K562 (cell line): ENCODE measurements around the gene FKRP. TPM values are rescaled to one million over a fixed set of nuclear protein-coding genes. Genes with fewer than 3 reads are reported as not detected.

Source experiments
- ATAC-seq: fragments of 200-7000 bp; cut with Tn5 transposase; 3 replicates; pipeline ENCODE4 v1.9.1; 2020; ENCODE audit warnings: moderate library complexity
- BruUV-seq: library from RNA; stranded (reverse); fragments of 400-500 nt; replicated peaks from 2 replicates; lab custom pipeline; 2021; lab: Mats Ljungman, UMichigan
- CTCF ChIA-PET: fragments of 300-600 bp; formaldehyde crosslinking; extraction: SDS; loops from one replicate; lab custom pipeline; 2021; ENCODE audit warnings: low intra/inter-chr PET ratio; lab: Yijun Ruan, JAX
- POLR2A ChIA-PET: fragments of 300-600, 350-650 bp; sonication (Branson Sonifier 250); formaldehyde crosslinking; extraction: SDS; loops from one replicate; lab custom pipeline; 2021; ENCODE audit warnings: antibody characterized with exemption, inconsistent platforms; lab: Yijun Ruan, JAX
- DNase-seq, 4 experiments: peaks; one replicate each; pipeline versions ENCODE4 v3.0.0 to v3.0.0-alpha.2; 2011 to 2018; ENCODE audit warnings: low spot score in 3 of 4, mixed read lengths in 3 of 4; ENCODE audit errors: extremely low read depth in 1 of 4
- FAIRE-seq: peaks from 2 replicates; lab custom pipeline; 2011; peaks lifted over from hg19 to GRCh38; lab: Jason Lieb, UNC
- H2AFZ ChIP-seq: 2 replicates; pipeline ENCODE4 v1.6.0; 2011; ENCODE audit warnings: low read depth, low read length, control low read depth, inconsistent platforms
- H3K27ac ChIP-seq: fragments of 200-600 bp; 3 replicates; pipeline ENCODE4 v1.8.0; 2011; ENCODE audit warnings: low read depth, mild to moderate bottlenecking, control low read depth, inconsistent platforms, low read length, moderate library complexity, mixed read lengths; ENCODE audit errors: extremely low read depth
- H3K27me3 ChIP-seq, 2 experiments: fragments of 300-600 bp in 1 of 2; 2 replicates in 1 of 2; 3 replicates in 1 of 2; pipeline versions ENCODE4 v1.6.0 to v1.8.0; 2011; ENCODE audit warnings: inconsistent platforms in 2 of 2, low read length in 2 of 2, mild to moderate bottlenecking in 1 of 2, mixed read lengths in 1 of 2, moderate library complexity in 1 of 2; ENCODE audit not compliant: control insufficient read depth in 2 of 2, insufficient read depth in 2 of 2
- H3K36me3 ChIP-seq: fragments of 300-600 bp; 3 replicates; pipeline ENCODE4 v1.8.0; 2011; ENCODE audit warnings: mild to moderate bottlenecking, low read length, inconsistent platforms; ENCODE audit not compliant: control insufficient read depth, insufficient read depth
- H3K4me1 ChIP-seq, 2 experiments: fragments of 200-600 bp in 1 of 2; replicated peaks in 1 of 2; 2 replicates in 1 of 2; 3 replicates in 1 of 2; pipeline versions ENCODE4 v1.5.1 to v1.8.0; 2011; ENCODE audit warnings: inconsistent platforms in 2 of 2, low read length in 2 of 2, mild to moderate bottlenecking in 1 of 2, mixed read lengths in 1 of 2, moderate library complexity in 1 of 2; ENCODE audit not compliant: control insufficient read depth in 2 of 2, insufficient read depth in 2 of 2
- H3K4me2 ChIP-seq: 2 replicates; pipeline ENCODE4 v1.6.1; 2011; ENCODE audit warnings: low read length, control low read depth, inconsistent platforms, mixed read lengths; ENCODE audit not compliant: insufficient read depth
- H3K4me3 ChIP-seq: fragments of 200-600 bp; sonication (generic), shearing (Covaris generic); 2 replicates; pipeline ENCODE4 v1.5.1; 2016; ENCODE audit warnings: control low read depth, inconsistent platforms
- H3K79me2 ChIP-seq: fragments of 200-600 bp; 3 replicates; pipeline ENCODE4 v1.8.0; 2011; ENCODE audit warnings: low read length, inconsistent platforms; ENCODE audit not compliant: control insufficient read depth, insufficient read depth
- H3K9ac ChIP-seq, 2 experiments: 2 replicates each; pipeline versions ENCODE4 v1.6.0 to v1.6.1; 2011; ENCODE audit warnings: low read depth in 2 of 2, low read length in 2 of 2, control low read depth in 1 of 2, inconsistent platforms in 1 of 2, mild to moderate bottlenecking in 1 of 2, mixed read lengths in 1 of 2; ENCODE audit not compliant: insufficient read depth in 1 of 2
- H3K9me1 ChIP-seq: one replicate; pipeline ENCODE4 v1.6.0; 2011; ENCODE audit warnings: inconsistent platforms, mild to moderate bottlenecking, low read length, moderate library complexity; ENCODE audit not compliant: control insufficient read depth, insufficient read depth
- H3K9me3 ChIP-seq: replicated peaks from 2 replicates; pipeline ENCODE4 v1.5.1; 2011; ENCODE audit warnings: low read depth, low read length, inconsistent platforms; ENCODE audit not compliant: control insufficient read depth, insufficient read depth
- H4K20me1 ChIP-seq: replicated peaks from 2 replicates; pipeline ENCODE4 v1.6.1; 2011; ENCODE audit warnings: low read length, inconsistent platforms, mixed read lengths; ENCODE audit not compliant: control insufficient read depth, insufficient read depth
- CTBP1 ChIP-seq: fragments of 450-650 bp; IDR thresholded peaks from 2 replicates; pipeline ENCODE4 v1.6.1; 2016; ENCODE audit warnings: borderline replicate concordance
- STAG1 ChIP-seq: sonication (generic); formaldehyde crosslinking; IDR thresholded peaks from 2 replicates; pipeline ENCODE4 v1.5.0; 2020; ENCODE audit warnings: missing genetic modification reagents, borderline replicate concordance
- ZNF143 ChIP-seq: sonication (generic); formaldehyde crosslinking; IDR thresholded peaks from 2 replicates; pipeline ENCODE4 v1.9.0; 2022; ENCODE audit warnings: mild to moderate bottlenecking, missing genetic modification reagents
- ZNF444 ChIP-seq: fragments of 250-450 bp; sonication (Bioruptor Pico); IDR thresholded peaks from 2 replicates; pipeline ENCODE4 v1.4.0; 2020; ENCODE audit warnings: mild to moderate bottlenecking, moderate library complexity
- WGBS: fragments of 100-300 bp; shearing (Covaris generic); methylation state at CpG from one replicate; pipeline ENCODE4 v1.1.6; 2016; ENCODE audit warnings: low coverage, mixed read lengths; ENCODE audit not compliant: insufficient coverage; ENCODE audit errors: missing lambda C conversion rate; 5-methylcytosine and 5-hydroxymethylcytosine counted together
- in situ Hi-C: fragments of 300-500 bp; cut with MboI; formaldehyde crosslinking; loops from 4 replicates; pipeline ENCODE4 v1.15.0; 2018; ENCODE audit warnings: inconsistent platforms, mixed read lengths
- intact Hi-C: fragments of 100-400 bp; cut with micrococcal nuclease; formaldehyde crosslinking; loops from 2 replicates; pipeline ENCODE4 v1.14.2; 2022
- polyA plus RNA-seq, 8 experiments: library from polyadenylated mRNA; depleted of rRNA in 4 of 8; stranded (reverse) in 5 of 8; unstranded in 3 of 8; fragments of >200 nt; fragmentation: Nextera tagmentation in 2 of 8; fragmentation: Illumina TruSeq in 1 of 8; extraction: Ambion mirVana in 2 of 8; extraction: Trizol in 1 of 8; gene quantifications; 2 replicates each; pipeline versions ENCODE4 v1.2.1 to v1.2.3, GENCODE V29; 2011 to 2014; ENCODE audit warnings: inconsistent platforms in 1 of 8, missing spikeins in 1 of 8
- total RNA-seq, 7 experiments: library from RNA; depleted of rRNA in 6 of 7; stranded (reverse); fragments of >200 nt in 6 of 7; fragmentation: Illumina TruSeq in 2 of 7; extraction: Trizol in 2 of 7; gene quantifications; 2 replicates each; pipeline versions ENCODE4 v1.2.1 to v1.2.3, GENCODE V29; 2011 to 2021; ENCODE audit warnings: low replicate concordance in 1 of 7
- TF ChIP-seq, protein P1 (sequence below): sonication (generic); formaldehyde crosslinking; IDR thresholded peaks from 2 replicates; pipeline ENCODE4 v1.9.0; 2022; ENCODE audit warnings: mild to moderate bottlenecking, missing genetic modification reagents
- TF ChIP-seq, protein P2 (sequence below): sonication (generic); formaldehyde crosslinking; IDR thresholded peaks from 2 replicates; pipeline ENCODE4 v1.8.0; 2022; ENCODE audit warnings: mild to moderate bottlenecking, missing genetic modification reagents
- TF ChIP-seq, protein P3 (sequence below), 2 experiments: fragments of 450-650 bp; formaldehyde crosslinking in 1 of 2; IDR thresholded peaks; 2 replicates each; pipeline versions ENCODE4 v1.4.0 to v1.6.1; 2014 to 2020; ENCODE audit warnings: mild to moderate bottlenecking in 2 of 2, borderline replicate concordance in 1 of 2, low read depth in 1 of 2

The FKRP gene
- total and polyA plus RNA-seq, 9 of the 15 experiments (the other 6 are each of a cell fraction or from before 2014, with no cell fraction given) = 0.68 to 16.1 (median 6.5) TPM

DNA sequence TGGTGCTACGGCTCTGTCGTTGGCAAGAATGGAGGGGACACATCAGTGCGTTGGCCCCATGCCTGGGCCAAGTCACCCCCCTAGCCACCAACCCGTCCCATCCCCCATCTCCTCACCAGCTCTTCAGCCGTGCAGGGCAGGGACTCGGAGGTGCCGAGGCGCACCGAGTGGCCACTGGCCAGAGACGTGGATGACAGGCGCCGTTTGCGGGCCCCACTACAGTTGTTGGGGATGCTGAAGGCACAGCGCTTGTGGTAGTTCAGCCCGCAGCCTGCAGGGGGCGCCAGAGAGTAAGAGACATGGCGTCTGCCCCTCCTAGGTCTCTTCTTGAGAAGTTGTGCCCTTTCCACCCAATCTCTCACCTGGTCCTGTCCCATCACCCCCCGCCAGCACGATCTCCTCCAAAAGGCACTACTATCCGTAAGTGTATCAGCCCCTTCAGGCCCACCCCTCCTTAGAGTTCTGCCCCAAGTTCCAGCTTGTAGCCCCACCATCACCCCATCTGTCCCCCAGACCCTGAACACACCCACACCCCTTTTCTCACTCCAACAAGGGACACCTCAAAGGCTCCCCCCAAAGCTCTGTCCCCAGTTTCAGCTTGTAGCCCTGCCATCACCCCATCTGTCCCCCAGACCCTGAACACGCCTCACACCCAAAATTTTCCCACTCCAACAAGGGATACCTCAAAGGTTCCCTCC, 41.3 kb upstream of the FKRP start:
- intact Hi-C loops = loop anchor here (2.0 kb wide), 1 partner anchor 42 kb away; the partner anchor contains the start of genes FKRP and STRN4
- TF ChIP-seq, protein P1, sequence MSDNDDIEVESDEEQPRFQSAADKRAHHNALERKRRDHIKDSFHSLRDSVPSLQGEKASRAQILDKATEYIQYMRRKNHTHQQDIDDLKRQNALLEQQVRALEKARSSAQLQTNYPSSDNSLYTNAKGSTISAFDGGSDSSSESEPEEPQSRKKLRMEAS (CRISPR knock-in tag) = peak; percentile 64
- TF ChIP-seq, protein P2, sequence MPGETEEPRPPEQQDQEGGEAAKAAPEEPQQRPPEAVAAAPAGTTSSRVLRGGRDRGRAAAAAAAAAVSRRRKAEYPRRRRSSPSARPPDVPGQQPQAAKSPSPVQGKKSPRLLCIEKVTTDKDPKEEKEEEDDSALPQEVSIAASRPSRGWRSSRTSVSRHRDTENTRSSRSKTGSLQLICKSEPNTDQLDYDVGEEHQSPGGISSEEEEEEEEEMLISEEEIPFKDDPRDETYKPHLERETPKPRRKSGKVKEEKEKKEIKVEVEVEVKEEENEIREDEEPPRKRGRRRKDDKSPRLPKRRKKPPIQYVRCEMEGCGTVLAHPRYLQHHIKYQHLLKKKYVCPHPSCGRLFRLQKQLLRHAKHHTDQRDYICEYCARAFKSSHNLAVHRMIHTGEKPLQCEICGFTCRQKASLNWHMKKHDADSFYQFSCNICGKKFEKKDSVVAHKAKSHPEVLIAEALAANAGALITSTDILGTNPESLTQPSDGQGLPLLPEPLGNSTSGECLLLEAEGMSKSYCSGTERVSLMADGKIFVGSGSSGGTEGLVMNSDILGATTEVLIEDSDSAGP (CRISPR knock-in tag) = 0 out of 2 replicates have a peak, but pooled peaks have one; percentile 6
- TF ChIP-seq, protein P3, sequence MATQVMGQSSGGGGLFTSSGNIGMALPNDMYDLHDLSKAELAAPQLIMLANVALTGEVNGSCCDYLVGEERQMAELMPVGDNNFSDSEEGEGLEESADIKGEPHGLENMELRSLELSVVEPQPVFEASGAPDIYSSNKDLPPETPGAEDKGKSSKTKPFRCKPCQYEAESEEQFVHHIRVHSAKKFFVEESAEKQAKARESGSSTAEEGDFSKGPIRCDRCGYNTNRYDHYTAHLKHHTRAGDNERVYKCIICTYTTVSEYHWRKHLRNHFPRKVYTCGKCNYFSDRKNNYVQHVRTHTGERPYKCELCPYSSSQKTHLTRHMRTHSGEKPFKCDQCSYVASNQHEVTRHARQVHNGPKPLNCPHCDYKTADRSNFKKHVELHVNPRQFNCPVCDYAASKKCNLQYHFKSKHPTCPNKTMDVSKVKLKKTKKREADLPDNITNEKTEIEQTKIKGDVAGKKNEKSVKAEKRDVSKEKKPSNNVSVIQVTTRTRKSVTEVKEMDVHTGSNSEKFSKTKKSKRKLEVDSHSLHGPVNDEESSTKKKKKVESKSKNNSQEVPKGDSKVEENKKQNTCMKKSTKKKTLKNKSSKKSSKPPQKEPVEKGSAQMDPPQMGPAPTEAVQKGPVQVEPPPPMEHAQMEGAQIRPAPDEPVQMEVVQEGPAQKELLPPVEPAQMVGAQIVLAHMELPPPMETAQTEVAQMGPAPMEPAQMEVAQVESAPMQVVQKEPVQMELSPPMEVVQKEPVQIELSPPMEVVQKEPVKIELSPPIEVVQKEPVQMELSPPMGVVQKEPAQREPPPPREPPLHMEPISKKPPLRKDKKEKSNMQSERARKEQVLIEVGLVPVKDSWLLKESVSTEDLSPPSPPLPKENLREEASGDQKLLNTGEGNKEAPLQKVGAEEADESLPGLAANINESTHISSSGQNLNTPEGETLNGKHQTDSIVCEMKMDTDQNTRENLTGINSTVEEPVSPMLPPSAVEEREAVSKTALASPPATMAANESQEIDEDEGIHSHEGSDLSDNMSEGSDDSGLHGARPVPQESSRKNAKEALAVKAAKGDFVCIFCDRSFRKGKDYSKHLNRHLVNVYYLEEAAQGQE (IDR thresholded peaks at IDR 0.05; ENCODE audit: borderline replicate concordance) = peak; percentile 59; the same call in 1 of the 2 replicates
- TF ChIP-seq, protein P3 (CRISPR knock-in tag; IDR thresholded peaks at IDR 0.05; ENCODE audit: low read depth) = no peak
- TF ChIP-seq STAG1 (CRISPR knock-in tag) (peak; percentile 53; the same call in 1 of the 2 replicates), CTBP1 (0 out of 2 replicates have a peak, but pooled peaks have one; percentile 28), ZNF444 (CRISPR knock-in tag) (no peak), ZNF143 (0 out of 2 replicates have a peak, but pooled peaks have one; percentile 29)

More for the DNA sequence above, 41.3 kb upstream of the FKRP start:
- ATAC-seq = peak; percentile 98
- Histone ChIP-seq H3K4me1 (peaks cover 0 to 6% of the 10 kb centered on the region in 2 experiments; a peak in 1 of 5 replicates), H2AFZ (no peak overlapping the region), H3K9me3 (no peaks in the 10 kb centered on the region), H3K9ac (no peak overlapping the region), H3K79me2 (no peaks in the 10 kb centered on the region), H3K4me3 (no peak overlapping the region), H3K9me1 (peaks cover 5% of the 10 kb centered on the region), H3K27ac (no peak overlapping the region), H3K27me3 (no peaks in the 10 kb centered on the region), H3K4me2 (no peak overlapping the region), H4K20me1 (no peaks in the 10 kb centered on the region; the same call in 1 of the 2 replicates), H3K36me3 (peaks cover 56% of the 10 kb centered on the region)
- in situ Hi-C loops = no loop called here
- WGBS = 17% methylated on average over 19 of the region's 21 CpGs
- FAIRE-seq = peak; percentile 15
- ChIA-PET CTCF (interaction anchor here (0.8 to 1.9 kb wide), 3 partner anchors 24 to 136 kb away, joined by 3 to 12 read pairs (median 6); no protein-coding TSS in a partner anchor), POLR2A (interaction anchor here (1.5 kb wide), 1 partner anchor 12 kb away, joined by 5 read pairs; the partner anchor contains the start of gene PRKD2)
- no TSS peak for BruUV-seq
- DNase-seq = peak; percentile 79 to 84 (median 82)
